ENCODE measurements around the gene SYT8.
A peak's percentile ranks its signal among the peaks of the same experiment; 100 is the strongest.

SYT8 gene

GRCh38 chr11:1848640-1849430 is 14.0 kb downstream of the SYT8 start:
- TF ChIP-seq EZH2 (IDR thresholded peaks at IDR 0.05; ENCODE audit: borderline replicate concordance, low read length) (no peak), CTCF (IDR thresholded peaks at IDR 0.05; ENCODE audit: low read length) (no peak)
- no peak overlapping the region for H3K27ac ChIP-seq (ENCODE audit: low read depth, low read length, poor library complexity, severe bottlenecking)
- peaks cover 39% of the 10 kb centered on the region for H3K4me1 ChIP-seq (ENCODE audit: insufficient read depth, low read length, severe bottlenecking)
- H4K20me1 ChIP-seq (ENCODE audit: insufficient read depth, low read length) = no peaks in the 10 kb centered on the region
- H3K4me2 ChIP-seq (ENCODE audit: low read length) = no peak overlapping the region
- H3K9me3 ChIP-seq (ENCODE audit: low read length) = no peaks in the 10 kb centered on the region
- no peak overlapping the region for H3K4me3 ChIP-seq (ENCODE audit: low read depth, low read length, poor library complexity, severe bottlenecking)
- no peaks in the 10 kb centered on the region; the same call in 1 of the 2 replicates for H3K36me3 ChIP-seq (ENCODE audit: insufficient read depth, low read length)
- H3F3A ChIP-seq (ENCODE audit: insufficient read depth, low read length) = no peaks in the 10 kb centered on the region
- H3K79me2 ChIP-seq (ENCODE audit: insufficient read depth, low read length) = peaks cover 10% of the 10 kb centered on the region
- no peaks in the 10 kb centered on the region for H3K9me2 ChIP-seq (ENCODE audit: low read depth, low read length)
- no peak overlapping the region for H2AFZ ChIP-seq (ENCODE audit: low read length)
- no peak overlapping the region for H3K9ac ChIP-seq (ENCODE audit: low read length)
- no peaks in the 10 kb centered on the region for H3K27me3 ChIP-seq (ENCODE audit: insufficient read depth, low read length)

- peak overlapping the region; percentile 99 for H3K27ac ChIP-seq (ENCODE audit: low read depth, low read length, poor library complexity, severe bottlenecking)
- peak overlapping the region; percentile 83 for H3K4me2 ChIP-seq (ENCODE audit: low read length)
- H4K20me1 ChIP-seq (ENCODE audit: insufficient read depth, low read length) = no peaks in the 10 kb centered on the region
- H3K27me3 ChIP-seq (ENCODE audit: insufficient read depth, low read length) = no peaks in the 10 kb centered on the region
- no peaks in the 10 kb centered on the region for H3K9me2 ChIP-seq (ENCODE audit: low read depth, low read length)
- peaks cover 55% of the 10 kb centered on the region for H3K4me1 ChIP-seq (ENCODE audit: insufficient read depth, low read length, severe bottlenecking)
- H3K4me3 ChIP-seq (ENCODE audit: low read depth, low read length, poor library complexity, severe bottlenecking) = peak overlapping the region; percentile 74
- peaks cover 9% of the 10 kb centered on the region; the same call in 1 of the 2 replicates for H3K36me3 ChIP-seq (ENCODE audit: insufficient read depth, low read length)
- peak overlapping the region; percentile 91 for H3K9ac ChIP-seq (ENCODE audit: low read length)
- H2AFZ ChIP-seq (ENCODE audit: low read length) = no peak overlapping the region
- H3F3A ChIP-seq (ENCODE audit: insufficient read depth, low read length) = no peaks in the 10 kb centered on the region
- no peak for TF ChIP-seq EZH2 (IDR thresholded peaks at IDR 0.05; ENCODE audit: borderline replicate concordance, low read length)
- 0 out of 2 replicates have a peak, but pooled peaks have one; percentile 4 for TF ChIP-seq CTCF (IDR thresholded peaks at IDR 0.05; ENCODE audit: low read length)
- no peaks in the 10 kb centered on the region for H3K9me3 ChIP-seq (ENCODE audit: low read length)
- peaks cover 17% of the 10 kb centered on the region for H3K79me2 ChIP-seq (ENCODE audit: insufficient read depth, low read length)
Observed at GRCh38 chr11:1851468-1852180, 16.8 kb downstream of the SYT8 start.

- Histone ChIP-seq H3F3A (ENCODE audit: insufficient read depth, low read length) (no peaks in the 10 kb centered on the region), H3K9me3 (ENCODE audit: low read length) (no peaks in the 10 kb centered on the region), H3K27ac (ENCODE audit: low read depth, low read length, poor library complexity, severe bottlenecking) (peak overlapping the region; percentile 99), H3K9me2 (ENCODE audit: low read depth, low read length) (no peaks in the 10 kb centered on the region), H3K27me3 (ENCODE audit: insufficient read depth, low read length) (no peaks in the 10 kb centered on the region), H3K4me2 (ENCODE audit: low read length) (peak overlapping the region; percentile 83), H2AFZ (ENCODE audit: low read length) (no peak overlapping the region), H3K4me1 (ENCODE audit: insufficient read depth, low read length, severe bottlenecking) (peaks cover 55% of the 10 kb centered on the region), H3K4me3 (ENCODE audit: low read depth, low read length, poor library complexity, severe bottlenecking) (peak overlapping the region; percentile 74), H4K20me1 (ENCODE audit: insufficient read depth, low read length) (no peaks in the 10 kb centered on the region), H3K9ac (ENCODE audit: low read length) (peak overlapping the region; percentile 91), H3K79me2 (ENCODE audit: insufficient read depth, low read length) (peaks cover 17% of the 10 kb centered on the region), H3K36me3 (ENCODE audit: insufficient read depth, low read length) (peaks cover 9% of the 10 kb centered on the region; the same call in 1 of the 2 replicates)
- TF ChIP-seq EZH2 (IDR thresholded peaks at IDR 0.05; ENCODE audit: borderline replicate concordance, low read length) (no peak), CTCF (IDR thresholded peaks at IDR 0.05; ENCODE audit: low read length) (no peak)
Observed at GRCh38 chr11:1852271-1852876, 17.6 kb downstream of the SYT8 start.

All from OCI-LY1 (cell line).